ENCODE data around the gene NF2. TPM values are rescaled to one million over a fixed set of nuclear protein-coding genes. Genes with fewer than 3 reads are reported as not detected.

NF2 gene
- total RNA-seq, 4 donors from 2014 or later: 14.6 to 60.1 (median 34.7) TPM

DNA sequence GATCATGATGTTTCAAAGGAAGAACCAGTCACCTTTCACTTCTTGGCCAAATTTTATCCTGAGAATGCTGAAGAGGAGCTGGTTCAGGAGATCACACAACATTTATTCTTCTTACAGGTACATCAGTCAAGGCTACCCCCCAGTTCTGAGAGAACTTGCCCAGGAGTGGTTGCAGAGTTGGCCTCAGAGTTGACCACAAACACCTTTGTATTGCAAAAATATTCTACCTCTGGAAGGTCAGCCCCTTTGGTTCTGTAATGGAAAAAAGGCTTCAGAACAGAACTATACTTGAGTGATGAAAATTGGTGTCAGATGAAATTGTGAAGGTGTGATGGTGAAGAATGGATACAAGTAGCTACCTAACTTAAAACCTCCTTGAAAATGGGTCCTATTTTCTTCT is 35.7 kb downstream of the NF2 start:
- no peak for DNase-seq
- H3K4me3 ChIP-seq: no peak overlapping the region
- no peaks in the 10 kb centered on the region for H3K27me3 ChIP-seq
- intact Hi-C loops (cut with DNase I; ENCODE audit: low total_unique reads): no loop called here
- TF ChIP-seq POLR2AphosphoS5 (IDR thresholded peaks at IDR 0.05) (no peak), POLR2A (IDR thresholded peaks at IDR 0.05) (no peak), EP300 (IDR thresholded peaks at IDR 0.05; ENCODE audit: low read depth) (no peak)
- TF ChIP-seq, protein P1, sequence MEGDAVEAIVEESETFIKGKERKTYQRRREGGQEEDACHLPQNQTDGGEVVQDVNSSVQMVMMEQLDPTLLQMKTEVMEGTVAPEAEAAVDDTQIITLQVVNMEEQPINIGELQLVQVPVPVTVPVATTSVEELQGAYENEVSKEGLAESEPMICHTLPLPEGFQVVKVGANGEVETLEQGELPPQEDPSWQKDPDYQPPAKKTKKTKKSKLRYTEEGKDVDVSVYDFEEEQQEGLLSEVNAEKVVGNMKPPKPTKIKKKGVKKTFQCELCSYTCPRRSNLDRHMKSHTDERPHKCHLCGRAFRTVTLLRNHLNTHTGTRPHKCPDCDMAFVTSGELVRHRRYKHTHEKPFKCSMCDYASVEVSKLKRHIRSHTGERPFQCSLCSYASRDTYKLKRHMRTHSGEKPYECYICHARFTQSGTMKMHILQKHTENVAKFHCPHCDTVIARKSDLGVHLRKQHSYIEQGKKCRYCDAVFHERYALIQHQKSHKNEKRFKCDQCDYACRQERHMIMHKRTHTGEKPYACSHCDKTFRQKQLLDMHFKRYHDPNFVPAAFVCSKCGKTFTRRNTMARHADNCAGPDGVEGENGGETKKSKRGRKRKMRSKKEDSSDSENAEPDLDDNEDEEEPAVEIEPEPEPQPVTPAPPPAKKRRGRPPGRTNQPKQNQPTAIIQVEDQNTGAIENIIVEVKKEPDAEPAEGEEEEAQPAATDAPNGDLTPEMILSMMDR (IDR thresholded peaks at IDR 0.05): no peak
- peaks cover 0 to 13% (median 0%) of the 10 kb centered on the region in 4 donors for H3K36me3 ChIP-seq
- in situ Hi-C loops (cut with MboI; ENCODE audit: low pct_ligation_motif_present in 1 of 4, low pct_unique_long_range_greater_than_20kb in 1 of 4, low sequenced_read_pairs in 3 of 4): loop anchor here in 2 of 4 donors (25.0 kb wide), 1 partner anchor 373 kb away; no protein-coding TSS in a partner anchor
- peaks cover 3 to 18% (median 9%) of the 10 kb centered on the region in 4 donors for H3K4me1 ChIP-seq
- no peak overlapping the region for H3K27ac ChIP-seq
- H3K9me3 ChIP-seq: no peaks in the 10 kb centered on the region

DNA sequence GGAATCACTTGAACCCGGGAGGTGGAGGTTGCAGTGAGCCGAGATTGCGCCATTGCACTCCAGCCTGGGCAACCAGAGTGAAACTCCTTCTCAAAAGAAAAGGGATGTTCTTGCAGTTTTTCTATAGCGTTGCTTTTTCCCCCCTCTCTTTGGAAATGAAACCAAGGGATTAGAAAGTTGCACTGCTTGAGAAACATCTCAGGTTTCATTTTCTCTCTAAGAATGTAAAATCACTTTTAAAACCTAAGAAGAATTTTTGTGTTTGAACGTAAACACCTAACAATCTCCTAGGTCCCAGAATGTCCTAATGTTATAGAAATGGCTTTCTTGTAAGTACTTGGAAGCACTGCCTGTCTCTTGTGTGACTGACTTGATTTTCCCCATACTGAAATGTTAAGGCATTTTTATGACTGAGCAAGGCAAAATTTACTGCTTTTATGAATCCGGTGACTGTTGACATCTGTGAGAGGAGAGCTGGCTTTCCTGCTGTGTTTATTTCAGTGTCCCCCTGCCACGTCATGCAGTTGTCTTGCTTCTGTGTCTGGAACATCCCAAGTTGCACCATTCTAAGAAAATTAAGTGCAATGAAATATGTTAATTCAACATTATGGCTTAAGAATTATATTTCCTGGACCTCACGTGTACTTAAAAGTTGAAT is 37.7 kb downstream of the NF2 start:
- peaks cover 0 to 13% (median 4%) of the 10 kb centered on the region in 4 donors for H3K36me3 ChIP-seq
- WGBS, 2 donors (ENCODE audit: low coverage in 1 of 2): 29 to 54% methylated on average over 5 to 8 of the region's 8 CpGs
- H3K4me1 ChIP-seq: peaks cover 3 to 18% (median 9%) of the 10 kb centered on the region in 4 donors
- H3K27me3 ChIP-seq: no peaks in the 10 kb centered on the region
- in situ Hi-C loops (cut with MboI; ENCODE audit: low pct_ligation_motif_present in 1 of 4, low pct_unique_long_range_greater_than_20kb in 1 of 4, low sequenced_read_pairs in 3 of 4) (loop anchor here in 2 of 4 donors (25.0 kb wide), 1 partner anchor 371 kb away; no protein-coding TSS in a partner anchor), intact Hi-C loops (cut with DNase I; ENCODE audit: low total_unique reads) (no loop called here)
- no peaks in the 10 kb centered on the region for H3K9me3 ChIP-seq
- TF ChIP-seq POLR2A (IDR thresholded peaks at IDR 0.05) (no peak), POLR2AphosphoS5 (IDR thresholded peaks at IDR 0.05) (peak in 2 of 3 donors; percentile 37 to 45)
- no peak overlapping the region for H3K4me3 ChIP-seq
- peak overlapping the region; percentile 21 to 33 (median 24) for H3K27ac ChIP-seq
- peak; percentile 19 for DNase-seq

DNA sequence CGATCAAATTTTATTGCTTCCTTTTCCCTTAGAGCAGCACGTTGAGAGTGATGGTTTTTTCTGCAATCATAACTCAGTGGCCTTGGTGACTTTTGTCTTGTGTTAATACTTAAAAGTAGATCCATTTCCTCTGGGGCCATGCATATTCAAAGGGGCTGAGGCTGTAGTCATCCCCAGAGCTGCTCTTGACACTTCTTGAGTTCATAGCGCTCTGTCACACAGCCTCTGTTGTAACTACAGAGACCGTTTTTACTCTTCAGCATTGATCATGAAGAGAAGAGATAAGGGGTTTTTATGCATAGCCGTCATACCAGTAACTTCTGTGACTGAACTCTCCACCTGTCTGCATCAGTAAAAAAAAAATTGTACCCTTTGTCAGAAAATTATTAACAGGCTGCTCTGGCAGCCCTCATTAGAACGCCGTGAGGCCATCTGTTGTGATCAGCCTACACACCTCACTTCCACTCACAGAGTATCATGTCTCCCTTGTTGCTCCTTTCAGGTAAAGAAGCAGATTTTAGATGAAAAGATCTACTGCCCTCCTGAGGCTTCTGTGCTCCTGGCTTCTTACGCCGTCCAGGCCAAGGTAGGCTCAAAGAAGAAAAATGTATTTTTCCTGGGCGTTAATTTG is 38.4 kb downstream of the NF2 start:
- in situ Hi-C loops (cut with MboI; ENCODE audit: low pct_ligation_motif_present in 1 of 4, low pct_unique_long_range_greater_than_20kb in 1 of 4, low sequenced_read_pairs in 3 of 4): loop anchor here in 2 of 4 donors (25.0 kb wide), 1 partner anchor 370 kb away; no protein-coding TSS in a partner anchor
- 59 to 60% methylated on average over 5 to 10 of the region's 10 CpGs for WGBS, 2 donors (ENCODE audit: low coverage in 1 of 2)
- peaks cover 0 to 13% (median 4%) of the 10 kb centered on the region in 4 donors for H3K36me3 ChIP-seq

DNA sequence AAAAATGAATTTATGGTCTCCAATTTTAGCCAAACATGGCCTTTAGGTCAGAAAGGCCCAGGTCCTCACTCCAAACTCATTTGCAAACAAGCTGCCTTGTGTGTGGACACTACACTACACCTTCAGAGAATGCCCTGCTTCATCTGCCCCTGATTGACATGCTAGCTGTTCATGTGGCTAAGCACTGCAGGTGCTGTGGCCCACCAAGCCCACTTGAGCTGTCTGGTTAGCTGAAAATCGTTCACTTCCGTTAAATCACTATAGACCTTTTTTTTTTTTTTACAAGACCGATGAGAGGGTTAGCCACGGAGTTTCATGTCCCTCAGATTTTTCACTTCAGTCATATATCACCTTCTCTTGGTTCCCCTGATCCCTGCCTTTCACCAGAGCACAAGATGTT is 39.3 kb downstream of the NF2 start:
- Histone ChIP-seq H3K36me3 (peaks cover 0 to 13% (median 4%) of the 10 kb centered on the region in 4 donors), H3K27ac (no peak overlapping the region), H3K4me3 (no peak overlapping the region), H3K27me3 (no peaks in the 10 kb centered on the region), H3K4me1 (peaks cover 3 to 18% (median 9%) of the 10 kb centered on the region in 4 donors), H3K9me3 (no peaks in the 10 kb centered on the region)
- TF ChIP-seq POLR2A (IDR thresholded peaks at IDR 0.05) (no peak), EP300 (IDR thresholded peaks at IDR 0.05; ENCODE audit: low read depth) (no peak), POLR2AphosphoS5 (IDR thresholded peaks at IDR 0.05) (no peak)
- TF ChIP-seq, protein P1 (IDR thresholded peaks at IDR 0.05): no peak
- DNase-seq: no peak
- in situ Hi-C loops (cut with MboI; ENCODE audit: low pct_ligation_motif_present in 1 of 4, low pct_unique_long_range_greater_than_20kb in 1 of 4, low sequenced_read_pairs in 3 of 4) (loop anchor here in 2 of 4 donors (25.0 kb wide), 1 partner anchor 370 kb away; no protein-coding TSS in a partner anchor), intact Hi-C loops (cut with DNase I; ENCODE audit: low total_unique reads) (no loop called here)
- WGBS, 2 donors (ENCODE audit: low coverage in 1 of 2): 72 to 92% methylated on average over 2 to 4 of the region's 4 CpGs

More for the DNA sequence above, 38.4 kb downstream of the NF2 start:
- intact Hi-C loops (cut with DNase I; ENCODE audit: low total_unique reads): no loop called here
- TF ChIP-seq POLR2A (IDR thresholded peaks at IDR 0.05): no peak
- no peak for TF ChIP-seq POLR2AphosphoS5 (IDR thresholded peaks at IDR 0.05)
- TF ChIP-seq EP300 (IDR thresholded peaks at IDR 0.05; ENCODE audit: low read depth): no peak
- TF ChIP-seq, protein P1 (IDR thresholded peaks at IDR 0.05): no peak
- no peak overlapping the region for H3K4me3 ChIP-seq
- H3K27me3 ChIP-seq: no peaks in the 10 kb centered on the region
- peaks cover 3 to 18% (median 9%) of the 10 kb centered on the region in 4 donors for H3K4me1 ChIP-seq
- H3K27ac ChIP-seq: peak overlapping the region; percentile 3 to 33 (median 24)
- H3K9me3 ChIP-seq: no peaks in the 10 kb centered on the region
- DNase-seq: no peak

Measured in transverse colon (tissue), 4 donors.